ENCODE measurements around the gene LRP3.
A peak's percentile ranks its signal among the peaks of the same experiment; 100 is the strongest.

The LRP3 gene

DNA sequence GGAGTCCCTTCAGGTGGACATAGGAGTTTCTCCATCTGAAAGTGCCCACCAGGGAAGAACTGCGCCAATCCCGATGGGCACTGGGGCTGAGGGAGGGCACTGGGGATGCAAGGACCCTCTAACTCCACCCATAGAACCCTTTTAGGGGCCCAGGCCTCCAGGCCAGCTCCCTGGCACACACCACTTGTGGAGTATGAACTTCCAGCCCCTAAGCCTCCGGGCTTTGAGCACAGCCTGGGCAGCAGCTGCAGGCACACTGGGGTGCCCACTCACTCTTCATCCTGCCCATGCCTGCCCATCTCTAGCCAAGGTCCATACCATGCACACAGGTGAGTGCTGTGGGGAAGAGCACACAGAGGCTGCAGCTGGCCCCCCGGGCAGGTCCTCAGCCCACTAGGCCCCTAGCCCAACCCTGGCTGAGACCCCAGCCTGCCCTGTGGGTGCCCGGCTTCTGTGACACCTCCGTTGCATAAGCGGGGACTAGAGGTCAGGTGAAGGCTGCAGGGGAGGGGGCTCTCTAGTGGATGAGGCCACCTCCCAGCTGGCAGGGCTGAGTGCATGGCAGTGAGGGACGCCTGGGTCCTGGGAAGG lies 46.1 kb downstream of the LRP3 start:
- DNase-seq: no peak

DNA sequence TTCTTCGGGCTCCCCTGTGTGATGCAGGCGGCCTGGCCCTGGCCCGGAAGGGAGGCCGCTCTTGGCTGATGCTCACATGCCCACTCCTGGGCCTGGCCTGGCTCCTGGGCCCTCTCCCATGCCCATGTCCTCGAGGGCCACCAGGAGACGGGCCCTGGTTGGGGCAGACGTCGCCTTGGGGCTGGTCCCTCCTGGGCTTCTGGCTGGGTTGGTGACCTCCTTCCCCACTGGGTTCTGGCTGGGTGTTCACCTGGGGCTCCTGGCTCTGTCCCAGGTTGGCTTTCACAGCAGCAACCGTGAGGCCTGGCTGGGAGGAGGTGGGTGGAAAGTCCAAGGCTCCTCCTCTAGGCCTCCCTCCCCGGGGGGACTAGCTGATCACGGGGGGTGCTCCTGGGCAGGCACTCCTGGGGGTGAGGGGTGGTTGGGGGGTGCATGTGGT lies 47.0 kb downstream of the LRP3 start:
- no peak for DNase-seq

DNA sequence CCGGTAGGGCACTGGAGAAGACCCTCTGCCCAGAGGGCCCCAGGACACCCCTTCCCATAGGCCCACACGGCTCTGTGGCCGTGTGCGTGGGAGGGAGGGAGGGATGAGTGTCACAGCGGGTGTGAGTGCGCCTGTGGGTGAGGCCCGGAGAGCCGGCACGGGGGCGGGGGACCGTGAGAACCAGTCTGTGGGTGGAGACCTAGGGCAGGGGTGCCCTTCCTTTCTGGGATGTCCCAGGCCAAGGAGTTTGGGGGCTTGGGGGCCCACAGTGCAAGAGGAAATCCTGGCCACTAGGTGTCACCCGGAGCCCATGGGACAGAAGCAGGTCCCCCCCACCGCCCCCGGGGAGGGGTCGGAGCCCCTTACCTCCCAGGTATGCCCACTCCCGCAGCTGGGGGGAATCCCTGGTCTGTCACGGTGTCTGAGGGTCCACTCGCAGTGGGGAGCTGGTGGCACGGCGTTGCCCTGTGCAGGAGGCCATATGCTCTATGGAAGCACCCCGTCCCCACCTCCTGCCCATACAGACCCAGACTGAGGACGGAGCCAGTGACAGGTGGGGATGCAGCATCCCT lies 47.5 kb downstream of the LRP3 start:
- DNase-seq: no peak

DNA sequence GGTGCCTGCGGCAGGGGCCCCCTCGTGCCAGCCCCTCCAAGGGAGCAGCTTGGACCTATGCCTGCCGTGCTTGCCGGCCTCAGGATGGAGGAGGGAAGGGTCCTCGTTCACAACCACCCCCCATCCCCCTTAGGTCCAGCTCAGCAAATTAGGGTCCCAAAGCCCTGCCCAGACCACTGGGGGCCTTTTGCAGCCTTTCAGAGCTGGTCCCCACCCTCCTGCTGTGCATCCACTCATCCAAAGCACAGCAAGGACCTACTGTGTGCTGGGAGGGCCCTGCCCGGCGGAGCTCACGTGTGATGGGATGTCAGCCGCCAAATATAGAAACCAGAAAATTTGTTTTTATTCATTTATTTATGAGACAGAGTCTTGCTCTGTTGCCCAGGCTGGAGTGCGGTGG lies 48.0 kb downstream of the LRP3 start:
- DNase-seq: no peak

DNA sequence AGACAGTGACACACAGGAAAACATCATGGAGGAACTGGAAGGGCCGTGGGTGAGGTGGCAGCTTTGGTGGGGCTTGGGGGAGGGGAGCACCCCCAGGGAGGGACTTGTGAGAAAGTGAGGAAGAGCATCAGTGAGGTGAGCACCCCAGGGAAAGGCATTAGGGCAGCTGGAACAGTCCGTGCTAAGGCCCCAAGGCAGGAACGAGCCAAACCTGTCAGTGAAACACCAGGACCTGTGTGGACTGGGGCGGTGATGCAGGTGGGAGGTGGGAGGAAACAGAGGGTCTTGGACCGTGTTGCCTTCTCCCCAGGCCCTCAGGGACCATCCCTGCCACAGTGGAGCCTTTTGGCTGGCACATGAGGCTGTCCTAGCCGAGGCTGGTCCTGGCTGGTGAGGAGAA lies 48.8 kb downstream of the LRP3 start:
- DNase-seq: no peak

DNA sequence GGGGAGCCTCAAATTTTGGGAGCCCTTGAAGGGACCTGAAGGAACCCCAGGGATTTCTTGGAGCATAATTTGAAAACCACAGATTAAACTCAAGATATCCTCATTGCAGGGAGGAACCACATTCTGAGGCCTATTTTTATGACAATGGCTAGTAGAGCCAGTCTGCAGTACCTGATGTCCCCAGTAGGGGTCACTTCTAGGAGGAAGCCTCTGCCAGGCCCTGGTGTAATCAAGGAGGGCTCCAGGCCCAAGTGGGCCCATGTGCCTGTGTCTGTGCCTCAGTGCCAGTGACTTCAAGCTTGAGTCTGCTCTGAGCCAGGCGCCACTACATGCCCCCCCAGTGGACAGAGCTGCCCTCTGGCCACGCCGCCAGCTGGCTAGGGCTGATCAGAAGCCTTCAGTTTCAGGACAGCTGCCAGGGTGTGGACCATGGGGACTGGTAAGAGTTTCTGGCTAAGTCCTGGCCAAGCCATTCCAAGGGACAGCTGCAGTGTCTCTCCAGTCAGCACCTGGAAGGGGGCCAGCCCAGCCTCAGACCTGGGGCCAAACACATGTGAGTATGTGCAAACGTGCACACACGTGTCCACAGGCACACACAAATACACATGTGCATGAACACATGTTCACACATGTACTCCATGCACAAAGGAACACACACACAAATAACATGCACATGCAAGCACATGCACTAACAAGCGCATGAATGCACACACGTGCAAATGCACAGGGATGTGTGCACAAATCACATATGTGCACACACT lies 52.0 kb downstream of the LRP3 start:
- peak; percentile 15 for DNase-seq

DNA sequence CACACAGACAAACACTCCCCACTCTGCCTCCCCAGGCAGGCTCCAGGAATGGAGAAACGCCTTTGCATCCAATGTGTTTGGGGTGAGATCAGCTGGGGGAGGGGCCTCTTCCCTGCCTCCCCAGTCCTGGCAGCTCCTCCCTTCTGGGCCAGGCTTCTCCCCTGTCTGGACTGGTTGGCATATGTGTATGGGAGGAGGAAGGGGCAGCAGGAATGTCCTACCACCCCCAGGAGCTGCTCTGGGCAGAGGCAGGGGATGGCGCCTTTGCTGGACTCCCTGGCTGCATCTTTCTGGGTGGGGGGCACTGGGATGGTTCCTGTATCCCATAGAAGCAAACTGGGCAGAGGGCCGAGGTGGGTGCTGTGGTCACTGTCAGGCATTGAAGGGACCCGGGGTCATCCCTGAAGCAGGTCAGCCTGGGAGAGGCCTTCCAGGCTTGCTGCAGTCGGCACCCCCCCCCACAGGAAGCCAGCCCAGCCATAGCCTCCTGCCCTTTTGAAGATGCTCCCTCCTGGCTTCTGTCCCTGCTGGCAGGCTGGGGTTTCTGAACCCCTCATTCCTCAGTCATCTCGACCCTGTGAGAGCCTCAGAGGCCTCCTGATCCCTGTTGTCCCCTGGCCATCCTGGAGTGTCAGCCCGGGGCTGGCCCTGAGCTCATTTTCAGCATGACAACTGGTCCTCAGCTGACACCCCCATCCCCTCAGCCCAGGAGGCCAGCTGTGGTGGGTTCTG lies 52.7 kb downstream of the LRP3 start:
- DNase-seq: no peak

DNA sequence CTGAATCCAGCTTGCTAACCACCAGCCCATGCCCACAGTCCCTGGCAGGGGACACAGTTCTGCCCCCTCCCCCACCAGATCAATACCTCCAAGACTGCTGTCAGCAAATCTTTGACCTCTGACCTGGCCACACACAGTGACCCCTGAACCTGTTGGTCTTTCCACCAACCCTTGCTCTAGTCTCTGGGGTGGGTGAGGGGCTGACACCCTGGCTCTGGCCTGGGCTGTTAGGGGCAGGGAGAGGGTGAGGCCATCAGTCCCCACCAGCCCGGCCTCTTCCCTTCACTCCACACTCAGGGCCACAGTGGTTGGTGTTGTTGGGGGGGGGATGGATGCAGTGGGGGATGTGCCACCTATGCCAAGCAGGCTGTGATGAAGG lies 53.3 kb downstream of the LRP3 start:
- no peak for DNase-seq

DNA sequence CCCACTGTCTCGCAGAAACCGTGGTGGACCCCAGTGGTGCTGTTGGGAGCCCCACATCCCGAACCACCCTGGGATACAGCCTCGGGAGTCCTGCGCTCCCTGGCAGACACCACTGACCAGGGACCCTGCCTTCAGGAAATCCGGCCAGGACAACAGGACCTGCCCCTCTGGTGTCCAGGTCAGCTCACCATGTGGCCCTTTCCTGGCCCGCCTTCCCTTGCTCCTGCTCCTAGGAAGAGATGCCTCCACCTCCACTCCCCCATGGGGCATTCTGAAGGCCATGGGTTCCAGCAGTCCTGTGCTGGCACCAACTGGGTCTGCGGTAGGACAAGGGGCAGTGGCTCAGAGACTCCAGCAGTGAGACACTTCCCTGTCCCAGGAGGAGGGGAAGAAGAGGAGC lies 54.0 kb downstream of the LRP3 start:
- DNase-seq: no peak

DNA sequence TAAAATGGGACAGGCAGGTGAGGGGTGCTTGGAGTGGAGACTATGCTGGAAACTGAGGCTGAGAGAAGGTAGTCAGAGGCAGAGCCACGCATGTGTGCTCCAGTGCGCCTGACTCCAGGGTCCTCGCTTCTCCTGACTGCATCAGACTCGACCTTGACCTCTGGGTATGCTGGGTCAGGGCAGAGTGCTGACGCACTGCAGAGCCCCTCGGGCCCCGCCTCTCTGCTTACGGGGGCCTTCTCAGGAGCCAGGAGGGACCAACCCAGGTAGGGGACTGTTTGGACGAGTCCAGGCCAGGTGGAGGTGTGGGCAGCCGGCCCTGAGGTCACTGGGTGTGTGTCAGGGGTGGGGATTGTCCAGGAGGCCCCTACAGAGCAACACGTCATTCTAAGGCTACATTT lies 54.4 kb downstream of the LRP3 start:
- no peak for DNase-seq

DNA sequence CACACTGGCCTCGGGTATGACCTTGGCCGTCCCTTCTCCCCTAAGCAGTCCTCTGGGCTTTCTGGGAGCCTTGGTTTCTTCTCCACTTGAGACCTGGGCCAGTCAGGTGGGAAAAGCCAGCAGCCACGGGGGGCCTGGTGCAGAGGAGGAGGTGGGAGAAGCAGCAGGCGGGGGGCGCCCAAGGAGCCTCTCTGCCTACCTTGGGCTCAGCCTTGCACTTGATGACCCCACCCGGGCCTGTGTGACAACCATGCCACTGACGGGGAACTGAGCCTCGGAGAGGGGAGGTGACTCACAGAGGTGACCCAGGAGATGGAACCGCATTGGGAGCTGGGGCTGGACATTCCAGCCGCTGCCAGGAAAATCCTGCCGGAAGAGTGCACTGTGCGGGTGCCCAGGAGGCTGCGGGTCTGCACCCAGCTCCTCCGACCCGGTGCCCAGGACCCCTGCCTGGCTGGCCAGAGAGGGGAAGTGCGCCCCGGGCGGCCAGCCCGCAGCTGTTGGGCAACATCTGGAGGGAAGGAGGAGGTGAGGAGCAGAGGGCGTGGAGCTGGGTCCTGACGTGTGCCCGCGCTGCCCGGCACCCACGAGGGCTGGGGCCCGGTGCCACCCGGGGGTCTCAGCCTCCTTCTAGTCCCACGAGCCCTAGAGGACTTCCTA lies 55.0 kb downstream of the LRP3 start:
- peak; percentile 37 for DNase-seq

DNA sequence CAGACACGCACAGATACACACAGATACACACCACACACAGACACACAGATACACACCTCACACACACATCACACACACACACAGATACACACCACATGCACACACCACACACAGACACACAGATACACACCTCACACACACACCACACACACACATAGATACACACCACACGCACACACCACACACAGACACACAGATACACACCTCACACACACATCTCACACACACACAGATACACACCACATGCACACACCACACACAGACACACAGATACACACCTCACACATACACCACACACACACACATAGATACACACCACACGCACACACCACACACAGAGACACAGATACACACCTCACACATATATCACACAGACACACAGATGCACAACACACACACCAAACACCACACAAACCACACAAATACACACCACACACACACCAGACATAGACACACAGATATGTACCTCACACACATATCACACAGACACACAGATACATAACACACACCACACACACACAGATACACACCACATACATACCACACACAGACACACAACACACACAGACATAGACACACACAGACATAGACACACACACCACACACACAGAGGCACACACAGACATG lies 55.7 kb downstream of the LRP3 start:
- DNase-seq: no peak

DNA sequence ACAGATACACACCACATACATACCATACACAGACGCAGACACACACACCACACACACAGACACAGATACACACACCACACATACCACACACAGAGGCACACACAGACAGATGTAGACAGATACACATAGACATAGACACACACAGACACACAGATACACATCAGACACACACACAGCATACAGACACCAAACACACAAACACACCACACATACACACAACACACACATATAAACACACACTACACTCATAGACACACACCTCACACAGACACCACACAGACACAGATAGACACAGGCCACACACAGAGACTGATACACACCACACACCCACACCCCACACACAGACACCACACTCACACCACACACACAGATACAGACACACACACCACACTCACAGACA lies 56.4 kb downstream of the LRP3 start:
- DNase-seq: no peak

DNA sequence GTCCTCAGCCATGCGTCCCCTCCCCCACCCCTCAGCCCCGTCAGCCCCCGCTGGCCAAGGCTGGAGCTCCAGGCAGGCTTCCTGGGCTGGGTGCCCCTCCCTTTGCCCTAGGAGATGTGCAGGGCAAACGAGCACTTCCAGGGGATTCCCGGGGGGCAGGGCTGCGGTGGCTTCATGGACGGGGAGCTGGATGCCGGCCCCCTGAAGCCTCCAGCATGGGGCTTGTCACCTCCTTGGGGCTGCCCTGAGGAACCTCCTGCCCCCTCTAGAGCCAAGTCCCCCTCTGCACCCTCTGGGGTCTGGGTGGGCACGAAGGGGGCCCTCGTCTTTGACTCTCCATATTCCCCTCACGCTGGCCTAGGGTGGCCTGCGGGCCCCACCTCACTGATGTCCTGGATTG lies 56.9 kb downstream of the LRP3 start:
- DNase-seq: no peak

DNA sequence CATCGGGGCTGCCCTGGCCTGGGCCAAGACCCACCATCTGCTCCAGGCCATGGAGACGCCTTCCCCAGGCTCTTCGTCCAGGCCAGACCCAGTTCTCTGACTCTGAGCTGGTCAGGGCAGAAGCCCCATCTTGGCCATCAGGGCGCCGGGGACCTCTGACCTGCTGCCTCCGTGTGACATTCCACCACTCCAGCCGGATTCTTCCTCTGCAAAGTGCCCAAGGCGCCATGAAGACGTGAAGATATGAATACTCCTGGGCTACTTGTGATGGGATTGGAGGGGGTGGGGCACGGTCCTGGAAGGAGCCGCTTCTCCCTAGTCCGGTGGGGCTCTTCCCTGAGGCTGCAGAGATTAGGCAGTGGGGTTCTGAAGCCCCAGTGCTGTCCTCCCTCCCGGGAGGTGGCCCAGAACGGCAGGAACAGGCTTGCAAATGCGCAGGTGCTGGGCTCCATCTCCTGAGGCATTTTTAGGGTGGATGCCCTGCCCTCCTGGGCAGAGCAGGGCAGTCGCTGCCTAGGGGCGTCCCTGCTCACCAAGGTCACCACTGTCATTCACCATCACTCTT lies 57.5 kb downstream of the LRP3 start:
- no peak for DNase-seq

DNA sequence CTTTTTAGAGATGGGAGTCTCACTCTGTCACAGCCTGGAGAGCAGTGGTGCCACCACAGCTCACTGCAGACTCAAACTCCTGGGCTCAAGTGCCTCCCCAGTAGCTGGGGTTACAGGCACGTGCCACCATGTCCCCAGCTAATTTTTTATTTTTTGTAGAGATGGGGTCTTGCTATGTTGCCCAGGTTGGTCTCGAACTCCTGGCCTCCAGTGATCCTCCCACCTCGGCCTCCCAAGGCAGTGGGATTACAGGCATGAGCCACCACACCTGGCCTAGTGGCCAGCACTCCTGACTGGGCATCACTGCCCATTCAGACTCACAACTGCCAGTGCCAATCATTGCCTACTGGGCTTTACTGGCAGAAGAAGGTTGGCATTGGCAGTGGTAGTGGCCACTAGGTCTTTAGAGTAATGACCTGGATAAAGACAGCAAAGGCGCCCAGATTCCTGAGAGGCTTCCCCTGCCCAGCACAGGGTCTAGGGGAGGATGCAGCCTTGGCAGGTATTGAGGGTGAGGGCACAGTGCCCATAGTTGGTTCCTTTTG lies 58.4 kb downstream of the LRP3 start:
- no peak for DNase-seq

DNA sequence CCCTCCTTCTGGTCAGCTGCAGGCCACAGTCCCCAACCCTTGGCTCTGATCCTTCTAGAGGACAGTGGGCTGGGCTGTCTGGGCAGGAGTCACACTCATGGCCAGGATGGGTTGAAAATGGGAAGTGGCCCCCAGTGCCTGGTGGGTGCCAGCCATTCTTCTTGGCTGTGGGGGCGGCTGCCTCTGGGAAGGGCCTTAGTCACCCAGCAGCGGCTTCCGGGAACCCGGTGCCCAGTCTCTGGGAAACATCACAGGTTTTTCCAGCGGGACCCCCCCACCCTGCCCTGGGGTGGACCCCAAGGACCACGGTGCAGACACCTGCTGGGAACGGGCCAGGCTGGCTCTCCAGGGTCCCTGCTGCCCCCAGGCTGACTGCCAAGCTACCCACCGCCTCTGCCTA lies 58.8 kb downstream of the LRP3 start:
- no peak for DNase-seq

DNA sequence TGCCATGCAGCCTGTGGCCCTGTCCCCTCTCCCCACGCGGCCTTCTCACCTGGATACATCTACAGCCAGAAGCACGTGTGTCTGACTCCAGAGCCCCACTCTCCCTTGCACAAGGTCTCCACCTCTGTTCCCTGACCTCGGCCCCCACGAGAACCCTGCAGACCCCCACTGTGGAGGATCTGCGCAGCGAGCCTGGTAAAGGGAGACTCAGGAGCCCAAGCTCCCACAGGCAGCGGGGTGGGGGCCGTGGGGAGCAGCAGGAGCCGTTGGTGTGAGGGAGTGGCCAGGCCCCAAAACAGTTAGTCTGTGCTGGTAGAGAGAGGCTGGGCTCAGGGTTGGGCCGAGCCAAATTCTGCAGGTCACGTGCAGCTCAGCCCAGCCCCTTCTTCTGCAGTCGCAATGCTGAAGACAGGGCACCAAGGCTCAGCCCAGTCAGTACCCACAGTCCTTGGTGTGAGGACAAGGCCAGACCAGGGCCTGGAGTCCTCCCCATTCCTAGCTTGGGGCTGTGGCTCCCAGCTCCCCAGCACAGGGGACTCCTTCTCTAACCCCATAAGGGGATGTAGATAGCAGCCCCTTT lies 60.2 kb downstream of the LRP3 start:
- DNase-seq: no peak

DNA sequence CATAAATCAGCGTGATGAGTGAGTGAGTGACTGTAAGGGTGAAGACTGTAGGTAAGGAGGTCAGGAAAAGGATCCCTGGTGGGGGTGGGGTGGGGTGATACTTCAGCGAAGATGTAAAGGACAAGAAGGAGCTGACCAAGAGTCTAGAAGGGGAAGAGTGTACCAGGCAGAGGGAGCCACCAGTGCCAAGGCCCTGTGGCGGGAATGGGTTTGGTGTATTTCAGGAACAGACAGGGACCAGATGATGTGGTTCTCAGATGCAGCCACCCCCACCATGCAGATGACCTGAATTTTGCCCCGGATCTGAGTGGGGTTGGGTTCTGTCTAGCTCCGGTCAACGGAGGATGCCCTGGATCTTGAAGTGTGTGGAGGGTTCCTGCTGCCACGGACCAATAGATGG lies 61.7 kb downstream of the LRP3 start:
- no peak for DNase-seq

DNA sequence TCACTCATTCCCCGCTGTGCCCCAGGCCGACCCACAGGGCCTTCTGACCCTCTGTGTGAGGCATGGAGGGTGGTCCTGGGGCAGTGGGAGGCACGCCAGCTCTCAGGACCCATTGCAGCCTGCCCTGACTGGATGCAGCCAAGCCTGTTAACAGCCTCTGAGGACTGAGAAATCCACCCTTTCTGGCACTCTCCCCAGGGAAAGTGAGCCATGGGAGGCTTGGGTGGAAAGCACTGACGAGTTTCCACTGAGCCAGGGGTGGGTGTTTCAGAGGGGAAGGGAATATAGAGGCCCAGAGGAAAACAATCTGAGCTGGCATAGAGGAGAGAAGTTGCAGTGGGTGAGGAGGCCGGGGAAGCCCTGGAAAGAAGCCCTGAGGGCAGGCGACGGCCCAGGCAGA lies 62.1 kb downstream of the LRP3 start:
- DNase-seq: no peak

DNA sequence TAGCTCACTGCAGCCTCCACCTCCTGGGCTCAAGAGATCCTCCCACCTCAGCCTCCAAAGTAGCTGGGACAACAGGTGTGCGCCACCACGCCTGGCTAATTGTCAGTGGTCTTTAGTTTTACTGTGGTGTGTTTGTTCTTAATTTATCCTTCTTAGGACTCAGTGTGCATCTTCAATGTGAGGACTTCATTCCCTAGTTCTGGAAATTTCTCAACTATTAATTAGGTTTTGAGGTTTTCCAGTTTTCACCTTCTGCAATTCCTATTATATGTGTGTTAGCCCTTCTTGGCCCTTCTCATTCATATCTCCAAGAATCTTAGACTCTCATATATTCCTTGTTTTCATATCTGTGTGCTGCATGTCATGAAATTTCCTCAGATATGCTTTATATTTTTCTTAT lies 63.7 kb downstream of the LRP3 start:
- DNase-seq: no peak
